GM12878 (cell line): Measurements from ENCODE around the gene ZNF823. TPM values are rescaled to one million over a fixed set of nuclear protein-coding genes. Genes with fewer than 3 reads are reported as not detected.
"Not testable (repeated sequence)": the region's sequence is repeated elsewhere in the genome, so short reads cannot be mapped to it uniquely, and the experiment has no call there.

Experiments used
- ATAC-seq: fragments of 200-7000 bp; cut with Tn5 transposase; 3 replicates; pipeline ENCODE4 v1.9.1; 2020; ENCODE audit warnings: mild to moderate bottlenecking, moderate library complexity
- BruUV-seq: library from RNA; stranded (reverse); fragments of 400-500 nt; replicated peaks from 2 replicates; lab custom pipeline; 2021; lab: Mats Ljungman, UMichigan
- CTCF ChIA-PET: fragments of 300-600 bp; sonication (Branson Sonifier 250); formaldehyde crosslinking; extraction: SDS; loops from one replicate; lab custom pipeline; 2021; ENCODE audit warnings: inconsistent platforms; lab: Yijun Ruan, JAX
- POLR2A ChIA-PET: fragments of 350-600 bp; formaldehyde crosslinking; extraction: SDS; loops from one replicate; lab custom pipeline; 2021; ENCODE audit warnings: inconsistent platforms; lab: Charles Lee
- RAD21 ChIA-PET: fragments of 300-600 bp; sonication (Branson Sonifier 250); formaldehyde crosslinking; loops from one replicate; lab custom pipeline; 2023; ENCODE audit warnings: antibody characterized with exemption; ENCODE audit not compliant: unreplicated experiment; lab: Charles Lee
- SMC1A ChIA-PET: fragments of 300-600 bp; sonication (Branson Sonifier 250); formaldehyde crosslinking; loops from one replicate; lab custom pipeline; 2023; ENCODE audit not compliant: unreplicated experiment, uncharacterized antibody; lab: Charles Lee
- DNase-seq: peaks from one replicate; pipeline ENCODE4 v3.0.0-alpha.2; 2011; ENCODE audit warnings: low read depth, low spot score
- FAIRE-seq: peaks from 3 replicates; lab custom pipeline; 2011; peaks lifted over from hg19 to GRCh38; lab: Jason Lieb, UNC
- H2AFZ ChIP-seq: 2 replicates; pipeline ENCODE4 v1.6.0; 2011; ENCODE audit warnings: low read depth, low read length, control low read depth; ENCODE audit not compliant: control insufficient read depth
- H3K27ac ChIP-seq: 2 replicates; pipeline ENCODE4 v1.5.1; 2011; ENCODE audit warnings: control low read depth; ENCODE audit not compliant: control insufficient read depth, insufficient read depth
- H3K27me3 ChIP-seq, 2 experiments: replicated peaks in 1 of 2; 2 replicates each; pipeline versions ENCODE4 v1.6.0 to v1.6.1; 2011; ENCODE audit warnings: low read length in 1 of 2; ENCODE audit not compliant: control insufficient read depth in 2 of 2, insufficient read depth in 2 of 2
- H3K36me3 ChIP-seq, 2 experiments: 2 replicates each; pipeline ENCODE4 v1.5.1; 2011; ENCODE audit warnings: low read length in 1 of 2; ENCODE audit not compliant: control insufficient read depth in 2 of 2, insufficient read depth in 2 of 2
- H3K4me1 ChIP-seq: 2 replicates; pipeline ENCODE4 v1.6.1; 2011; ENCODE audit warnings: mild to moderate bottlenecking, low read length, moderate library complexity, mixed read lengths; ENCODE audit not compliant: control insufficient read depth, insufficient read depth
- H3K4me2 ChIP-seq: 2 replicates; pipeline ENCODE4 v1.6.0; 2011; ENCODE audit warnings: control low read depth; ENCODE audit not compliant: control insufficient read depth, insufficient read depth
- H3K4me3 ChIP-seq: fragments of 200-600 bp; sonication (generic); 2 replicates; pipeline ENCODE4 v1.5.1; 2016
- H3K79me2 ChIP-seq: 2 replicates; pipeline ENCODE4 v1.6.0; 2011; ENCODE audit warnings: low read length; ENCODE audit not compliant: control insufficient read depth, insufficient read depth
- H3K9ac ChIP-seq: 2 replicates; pipeline ENCODE4 v1.8.0; 2011; ENCODE audit warnings: low read length, control low read depth, mixed read lengths; ENCODE audit not compliant: control insufficient read depth, insufficient read depth
- H3K9me3 ChIP-seq: replicated peaks from 3 replicates; pipeline ENCODE4 v1.5.1; 2011; ENCODE audit warnings: mild to moderate bottlenecking, low read length; ENCODE audit not compliant: control insufficient read depth, insufficient read depth
- H4K20me1 ChIP-seq: 2 replicates; pipeline ENCODE4 v1.6.0; 2011; ENCODE audit not compliant: control insufficient read depth, insufficient read depth
- CBX5 ChIP-seq: sonication (generic); IDR thresholded peaks from 2 replicates; pipeline ENCODE4 v1.6.1; 2016; ENCODE audit warnings: low read depth, moderate library complexity, mild to moderate bottlenecking, inconsistent platforms
- HCFC1 ChIP-seq: fragments of 150-350 bp; IDR thresholded peaks from 2 replicates; pipeline ENCODE4 v1.6.1; 2014; ENCODE audit warnings: low read length
- KLF5 ChIP-seq: fragments of 450-650 bp; IDR thresholded peaks from 2 replicates; pipeline ENCODE4 v1.6.1; 2014; ENCODE audit warnings: mild to moderate bottlenecking; ENCODE audit not compliant: partially characterized antibody
- NR2C2 ChIP-seq: IDR thresholded peaks from 2 replicates; pipeline ENCODE4 v1.6.1; 2011; ENCODE audit warnings: borderline replicate concordance, low read depth; ENCODE audit not compliant: control insufficient read depth, insufficient read length
- SRF ChIP-seq, 2 experiments: IDR thresholded peaks; 2 replicates each; pipeline ENCODE4 v1.6.1; 2011; ENCODE audit warnings: low read depth in 2 of 2, low read length in 2 of 2, mild to moderate bottlenecking in 1 of 2, moderate library complexity in 1 of 2
- TAF1 ChIP-seq: IDR thresholded peaks from 2 replicates; pipeline ENCODE4 v1.6.1; 2011; ENCODE audit warnings: mild to moderate bottlenecking, low read depth, low read length, borderline replicate concordance
- ZNF274 ChIP-seq: IDR thresholded peaks from one replicate; pipeline ENCODE4 v1.8.0; 2011; ENCODE audit not compliant: insufficient read length, insufficient read depth
- WGBS: methylation state at CpG from one replicate; pipeline ENCODE4 v1.1.6; 2016; ENCODE audit warnings: low lambda C conversion rate; ENCODE audit not compliant: insufficient replicate concordance, insufficient coverage; ENCODE audit errors: missing lambda C conversion rate; 5-methylcytosine and 5-hydroxymethylcytosine counted together
- in situ Hi-C: fragments of 300-500 bp; cut with MboI; formaldehyde crosslinking; loops from 9 replicates; pipeline ENCODE4 v1.14.3; 2018; ENCODE audit warnings: mixed read lengths
- intact Hi-C: fragments of 100-400 bp; cut with micrococcal nuclease; formaldehyde crosslinking; loops from one replicate; pipeline ENCODE4 v1.14.2; 2022; ENCODE audit not compliant: unreplicated experiment
- polyA plus RNA-seq, 11 experiments: library from polyadenylated mRNA; depleted of rRNA in 4 of 11; unstranded in 6 of 11; stranded (reverse) in 5 of 11; fragments of >200 nt; fragmentation: Nextera tagmentation in 4 of 11; fragmentation: Illumina TruSeq in 1 of 11; extraction: Ambion mirVana in 4 of 11; extraction: Trizol in 1 of 11; gene quantifications; 1 replicate in 1 of 11; 2 replicates in 10 of 11; pipeline versions ENCODE4 v1.2.1 to v1.2.3, GENCODE V29; 2011 to 2016; ENCODE audit warnings: inconsistent platforms in 2 of 11, missing spikeins in 2 of 11, low read depth in 1 of 11
- total RNA-seq, 4 experiments: library from RNA; depleted of rRNA in 3 of 4; stranded (reverse); fragments of >200 nt in 3 of 4; fragmentation: Illumina TruSeq in 1 of 4; extraction: Trizol in 1 of 4; gene quantifications; 2 replicates each; pipeline versions ENCODE4 v1.2.1 to v1.2.3, GENCODE V29; 2013 to 2021
- TF ChIP-seq, protein P1 (sequence below): fragments of 450-650 bp; formaldehyde crosslinking; IDR thresholded peaks from 2 replicates; pipeline ENCODE4 v1.4.0; 2022; ENCODE audit warnings: mild to moderate bottlenecking, moderate library complexity
- TF ChIP-seq, protein P2 (sequence below): IDR thresholded peaks from 2 replicates; pipeline ENCODE4 v1.6.1; 2011; ENCODE audit warnings: mild to moderate bottlenecking, low read depth, low read length, moderate library complexity; ENCODE audit not compliant: insufficient replicate concordance

The ZNF823 gene
- total and polyA plus RNA-seq, 10 of the 15 experiments (the other 5 are each of a cell fraction or from before 2014, with no cell fraction given) = 3.3 to 8.0 (median 4.5) TPM

DNA sequence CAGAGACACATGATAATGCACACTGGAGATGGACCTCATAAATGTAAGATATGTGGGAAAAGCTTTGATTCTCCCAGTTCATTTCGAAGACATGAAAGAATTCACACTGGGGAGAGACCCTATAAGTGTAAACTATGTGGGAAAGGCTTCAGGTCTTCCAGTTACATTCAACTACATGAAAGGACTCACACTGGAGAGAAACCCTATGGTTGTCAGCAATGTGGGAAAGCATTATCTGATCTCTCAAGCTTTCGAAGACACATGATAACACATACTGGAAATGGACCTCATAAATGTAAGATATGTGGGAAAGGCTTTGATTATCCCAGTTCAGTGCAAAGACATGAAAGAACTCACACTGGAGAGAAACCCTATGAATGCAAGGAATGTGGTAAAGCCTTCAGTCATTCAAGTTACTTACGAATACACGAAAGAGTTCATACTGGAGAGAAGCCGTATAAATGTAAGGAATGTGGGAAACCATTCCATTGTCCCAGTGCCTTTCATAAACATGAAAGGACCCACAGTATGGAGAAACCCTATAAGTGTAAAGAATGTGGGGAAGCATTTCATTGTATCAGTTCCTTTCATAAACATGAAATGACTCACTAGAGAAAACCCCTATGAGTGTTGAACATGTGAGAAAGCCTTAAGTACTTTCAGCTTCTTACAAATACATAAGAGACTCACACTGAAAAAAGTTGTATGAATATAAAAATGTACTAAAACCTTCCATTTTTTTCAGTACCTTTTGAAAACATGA is 42.7 kb upstream of the ZNF823 start (continued):
- TF ChIP-seq, protein P1, sequence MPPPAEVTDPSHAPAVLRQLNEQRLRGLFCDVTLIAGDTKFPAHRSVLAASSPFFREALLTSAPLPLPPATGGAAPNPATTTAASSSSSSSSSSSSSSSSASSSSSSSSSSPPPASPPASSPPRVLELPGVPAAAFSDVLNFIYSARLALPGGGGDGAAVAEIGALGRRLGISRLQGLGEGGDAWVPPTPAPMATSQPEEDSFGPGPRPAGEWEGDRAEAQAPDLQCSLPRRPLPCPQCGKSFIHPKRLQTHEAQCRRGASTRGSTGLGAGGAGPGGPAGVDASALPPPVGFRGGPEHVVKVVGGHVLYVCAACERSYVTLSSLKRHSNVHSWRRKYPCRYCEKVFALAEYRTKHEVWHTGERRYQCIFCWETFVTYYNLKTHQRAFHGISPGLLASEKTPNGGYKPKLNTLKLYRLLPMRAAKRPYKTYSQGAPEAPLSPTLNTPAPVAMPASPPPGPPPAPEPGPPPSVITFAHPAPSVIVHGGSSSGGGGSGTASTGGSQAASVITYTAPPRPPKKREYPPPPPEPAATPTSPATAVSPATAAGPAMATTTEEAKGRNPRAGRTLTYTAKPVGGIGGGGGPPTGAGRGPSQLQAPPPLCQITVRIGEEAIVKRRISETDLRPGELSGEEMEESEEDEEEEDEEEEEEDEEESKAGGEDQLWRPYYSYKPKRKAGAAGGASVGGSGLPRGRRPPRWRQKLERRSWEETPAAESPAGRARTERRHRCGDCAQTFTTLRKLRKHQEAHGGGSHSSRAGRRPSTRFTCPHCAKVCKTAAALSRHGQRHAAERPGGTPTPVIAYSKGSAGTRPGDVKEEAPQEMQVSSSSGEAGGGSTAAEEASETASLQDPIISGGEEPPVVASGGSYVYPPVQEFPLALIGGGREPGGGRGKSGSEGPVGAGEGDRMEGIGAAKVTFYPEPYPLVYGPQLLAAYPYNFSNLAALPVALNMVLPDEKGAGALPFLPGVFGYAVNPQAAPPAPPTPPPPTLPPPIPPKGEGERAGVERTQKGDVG (CRISPR knock-in tag) = no peak
- TF ChIP-seq NR2C2 = no peak
- TF ChIP-seq TAF1 = no peak
- TF ChIP-seq SRF (IDR thresholded peaks at IDR 0.05; ENCODE audit: low read depth in 2 of 2, low read length in 2 of 2) = no peak
- TF ChIP-seq, protein P2, sequence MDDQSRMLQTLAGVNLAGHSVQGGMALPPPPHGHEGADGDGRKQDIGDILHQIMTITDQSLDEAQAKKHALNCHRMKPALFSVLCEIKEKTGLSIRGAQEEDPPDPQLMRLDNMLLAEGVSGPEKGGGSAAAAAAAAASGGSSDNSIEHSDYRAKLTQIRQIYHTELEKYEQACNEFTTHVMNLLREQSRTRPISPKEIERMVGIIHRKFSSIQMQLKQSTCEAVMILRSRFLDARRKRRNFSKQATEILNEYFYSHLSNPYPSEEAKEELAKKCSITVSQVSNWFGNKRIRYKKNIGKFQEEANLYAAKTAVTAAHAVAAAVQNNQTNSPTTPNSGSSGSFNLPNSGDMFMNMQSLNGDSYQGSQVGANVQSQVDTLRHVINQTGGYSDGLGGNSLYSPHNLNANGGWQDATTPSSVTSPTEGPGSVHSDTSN = no peak

DNA sequence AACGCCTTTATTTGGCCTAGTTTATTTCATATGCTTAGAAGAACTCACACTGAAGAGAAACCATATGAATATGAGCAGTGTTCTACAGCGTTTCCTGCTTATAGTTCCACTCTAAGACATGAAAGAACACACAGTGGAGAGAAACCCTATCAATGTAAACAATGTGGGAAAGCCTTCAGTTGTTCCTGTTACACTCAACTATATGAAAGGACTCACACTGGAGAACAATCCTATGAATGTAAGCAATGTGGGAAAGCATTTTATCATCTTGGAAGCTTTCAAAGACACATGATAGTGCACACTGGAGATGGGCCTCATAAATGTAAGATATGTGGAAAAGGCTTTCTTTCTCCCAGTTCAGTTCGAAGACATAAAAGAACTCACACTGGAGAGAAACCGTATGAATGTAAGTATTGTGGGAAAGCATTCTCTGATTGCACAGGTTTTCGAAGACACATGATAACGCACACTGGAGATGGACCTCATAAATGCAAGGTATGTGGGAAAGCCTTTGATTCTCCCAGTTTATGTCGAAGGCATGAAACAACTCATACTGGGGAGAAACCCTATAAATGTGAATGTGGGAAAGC is 41.8 kb upstream of the ZNF823 start:
- BruUV-seq = no TSS peak
- in situ Hi-C loops = no loop called here
- H3K27ac ChIP-seq = no peak overlapping the region
- RAD21 ChIA-PET = no interaction called here
- SMC1A ChIA-PET = no interaction called here
- POLR2A ChIA-PET = no interaction called here
- WGBS = 97% methylated on average over 7 of the region's 7 CpGs
- no peak for FAIRE-seq
- H2AFZ ChIP-seq = no peak overlapping the region
- H3K4me3 ChIP-seq = no peak overlapping the region
- TF ChIP-seq HCFC1 = no peak
- peak; percentile 70 for TF ChIP-seq ZNF274
- peak; percentile 77; the same call in 1 of the 2 replicates for TF ChIP-seq CBX5
- peak; percentile 67 for TF ChIP-seq KLF5
- intact Hi-C loops = no loop called here
- no peaks in the 10 kb centered on the region for H4K20me1 ChIP-seq
- DNase-seq = no peak
- no peak for ATAC-seq
- no peaks in the 10 kb centered on the region for H3K27me3 ChIP-seq
- peaks cover 6 to 11% of the 10 kb centered on the region in 2 experiments for H3K36me3 ChIP-seq
- no peak overlapping the region for H3K9ac ChIP-seq
- CTCF ChIA-PET = no interaction called here
- H3K79me2 ChIP-seq = no peaks in the 10 kb centered on the region
- H3K4me2 ChIP-seq = no peak overlapping the region
- no peaks in the 10 kb centered on the region for H3K4me1 ChIP-seq
- H3K9me3 ChIP-seq = peaks cover 57% of the 10 kb centered on the region

DNA sequence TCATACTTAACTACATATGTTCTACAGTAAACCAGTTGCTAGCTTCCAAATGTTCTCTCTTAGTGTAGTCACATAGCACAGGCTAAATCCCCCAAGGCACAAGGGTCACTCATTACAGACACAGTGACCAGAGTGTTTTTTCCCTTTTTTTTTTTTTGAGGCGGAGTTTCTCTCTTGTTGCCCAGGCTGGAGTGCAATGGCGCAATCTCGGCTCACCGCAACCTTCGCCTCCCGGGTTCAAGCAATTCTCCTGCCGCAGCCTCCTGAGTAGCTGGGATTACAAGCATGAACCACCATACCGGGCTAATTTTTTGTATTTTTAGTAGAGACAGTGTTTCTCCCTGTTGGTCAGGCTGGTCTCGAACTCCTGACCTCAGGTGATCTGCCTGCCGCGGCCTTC is 37.9 kb upstream of the ZNF823 start:
- H3K9ac ChIP-seq, BruUV-seq, ATAC-seq, FAIRE-seq, H3K4me3 ChIP-seq, DNase-seq, RAD21 ChIA-PET, CTCF ChIA-PET, H3K4me1 ChIP-seq, H4K20me1 ChIP-seq, SMC1A ChIA-PET, H3K4me2 ChIP-seq, H3K27ac ChIP-seq, in situ Hi-C loops, H2AFZ ChIP-seq, H3K27me3 ChIP-seq, intact Hi-C loops, H3K79me2 ChIP-seq: not testable (repeated sequence)
- 98% methylated on average over 5 of the region's 11 CpGs for WGBS
- POLR2A ChIA-PET = interaction anchor here (0.7 kb wide), 1 partner anchor 557 kb away, joined by 3 read pairs; the partner anchor contains the start of gene ZNF563
- Histone ChIP-seq H3K9me3 (peaks cover 43% of the 10 kb centered on the region), H3K36me3 (peaks cover 6 to 11% of the 10 kb centered on the region in 2 experiments)
